Stimulated activated naive CD8-positive, alpha-beta T cell treated with anti-CD3 and anti-CD28 coated beads, Interleukin-15, Interleukin-2, amounts not matched to agents 100 ng/mL and 50 ng/mL, for 24 hours (primary cell): Measurements from ENCODE around the gene PIR.

Source experiments
- H3K27ac Mint-ChIP-seq: one replicate; pipeline ENCODE4 v1.8.0; 2021; ENCODE audit warnings: mild to moderate bottlenecking, mixed read lengths
- H3K27me3 Mint-ChIP-seq: one replicate; pipeline ENCODE4 v1.8.0; 2021; ENCODE audit warnings: mixed read lengths
- H3K36me3 Mint-ChIP-seq: one replicate; pipeline ENCODE4 v1.8.0; 2021; ENCODE audit warnings: low read depth, mixed read lengths
- H3K4me1 Mint-ChIP-seq: one replicate; pipeline ENCODE4 v1.8.0; 2021; ENCODE audit warnings: low read depth, mixed read lengths
- H3K4me3 Mint-ChIP-seq: one replicate; pipeline ENCODE4 v1.8.0; 2021; ENCODE audit warnings: mild to moderate bottlenecking, mixed read lengths
- H3K9me3 Mint-ChIP-seq: one replicate; pipeline ENCODE4 v1.8.0; 2021; ENCODE audit warnings: mixed read lengths

Gene PIR

DNA sequence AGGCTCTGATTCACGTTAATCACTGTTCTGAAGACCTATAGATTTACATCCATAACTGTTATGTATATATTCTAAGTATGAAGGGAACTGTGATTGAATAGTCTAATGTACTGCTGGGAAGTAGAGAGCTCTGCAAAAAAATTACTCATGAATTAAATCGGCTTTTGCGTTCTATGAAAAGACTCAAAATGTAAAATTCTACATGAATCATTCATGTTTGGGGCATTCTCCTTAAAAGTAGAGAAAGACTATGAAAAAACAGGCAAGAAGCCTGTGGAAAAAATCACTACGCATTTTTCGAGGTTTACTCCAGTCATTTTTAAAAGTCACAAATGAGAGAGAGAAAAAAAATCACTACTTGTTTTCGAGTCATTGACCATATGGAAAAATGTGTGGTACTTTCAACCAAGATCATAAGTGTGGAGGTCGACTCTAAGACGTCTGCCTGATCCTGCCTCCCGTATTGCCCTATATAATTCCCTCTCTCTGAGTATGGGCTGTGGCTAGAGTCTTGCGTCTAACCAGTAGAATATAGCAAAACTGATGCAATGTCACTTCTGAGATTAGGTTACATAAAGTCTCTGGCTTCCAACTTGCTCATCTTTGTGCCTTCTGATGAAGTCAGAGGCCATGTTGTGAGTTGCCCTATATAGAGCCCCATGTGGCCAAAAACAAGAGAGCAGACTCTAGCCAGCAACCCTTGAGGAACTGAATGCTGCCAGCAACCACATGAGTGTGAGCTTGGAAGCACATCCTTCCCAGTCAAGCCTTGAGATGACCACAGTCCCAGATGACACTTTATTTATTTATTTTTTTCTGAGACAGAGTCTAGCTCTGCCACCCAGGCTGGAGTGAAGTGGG, 76.8 kb downstream of the PIR start:
- no peaks in the 10 kb centered on the region for H3K36me3 Mint-ChIP-seq
- no peak overlapping the region for H3K27ac Mint-ChIP-seq
- no peak overlapping the region for H3K4me3 Mint-ChIP-seq
- H3K27me3 Mint-ChIP-seq = peaks cover 3% of the 10 kb centered on the region
- H3K4me1 Mint-ChIP-seq = no peaks in the 10 kb centered on the region
- peaks cover 4% of the 10 kb centered on the region for H3K9me3 Mint-ChIP-seq

DNA sequence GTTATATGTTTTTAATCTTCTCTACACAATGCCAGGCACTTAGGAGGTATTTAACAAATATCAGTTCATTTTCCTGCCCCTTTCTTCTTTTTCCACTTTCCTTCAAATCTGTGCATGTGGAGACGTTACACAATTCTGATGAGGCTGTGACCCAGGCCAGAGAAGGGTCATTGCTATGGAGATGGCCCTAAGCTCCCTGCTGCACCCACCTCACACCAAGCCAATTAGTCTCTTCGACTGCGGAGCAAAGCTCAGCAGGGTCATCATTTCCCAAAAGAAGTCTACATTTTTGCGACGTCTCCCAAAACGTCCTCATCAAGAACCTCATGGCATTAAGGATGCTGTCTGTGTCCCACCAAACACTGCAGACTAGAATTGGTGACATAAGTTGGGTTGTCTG, 80.0 kb downstream of the PIR start:
- peaks cover 3% of the 10 kb centered on the region for H3K27me3 Mint-ChIP-seq

DNA sequence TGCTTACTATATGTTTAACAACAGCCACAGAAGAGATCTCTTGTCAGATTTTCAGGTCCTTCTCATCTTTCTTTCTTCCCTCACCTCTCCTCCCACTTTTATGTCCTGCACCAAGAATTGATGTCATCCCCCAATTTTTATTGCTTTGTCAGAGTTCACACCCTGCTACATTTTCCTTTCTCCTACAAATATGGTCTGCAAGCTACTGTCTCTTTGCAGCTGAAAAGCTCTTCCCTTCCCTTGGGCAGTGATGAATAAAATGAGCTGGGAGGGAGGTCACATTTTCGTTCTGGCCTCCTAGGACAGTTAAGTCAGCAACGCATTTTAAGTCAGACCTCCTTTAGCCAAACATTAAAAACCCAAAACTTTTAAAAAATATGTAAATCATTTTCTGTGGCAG, 82.2 kb downstream of the PIR start:
- no peaks in the 10 kb centered on the region for H3K9me3 Mint-ChIP-seq
- H3K4me1 Mint-ChIP-seq = no peaks in the 10 kb centered on the region
- H3K36me3 Mint-ChIP-seq = no peaks in the 10 kb centered on the region
- H3K4me3 Mint-ChIP-seq = no peak overlapping the region
- no peak overlapping the region for H3K27ac Mint-ChIP-seq
- H3K27me3 Mint-ChIP-seq = no peaks in the 10 kb centered on the region

More for the DNA sequence above, 80.0 kb downstream of the PIR start:
- peaks cover 4% of the 10 kb centered on the region for H3K9me3 Mint-ChIP-seq
- no peak overlapping the region for H3K27ac Mint-ChIP-seq
- H3K4me3 Mint-ChIP-seq = no peak overlapping the region
- H3K36me3 Mint-ChIP-seq = no peaks in the 10 kb centered on the region
- no peaks in the 10 kb centered on the region for H3K4me1 Mint-ChIP-seq

DNA sequence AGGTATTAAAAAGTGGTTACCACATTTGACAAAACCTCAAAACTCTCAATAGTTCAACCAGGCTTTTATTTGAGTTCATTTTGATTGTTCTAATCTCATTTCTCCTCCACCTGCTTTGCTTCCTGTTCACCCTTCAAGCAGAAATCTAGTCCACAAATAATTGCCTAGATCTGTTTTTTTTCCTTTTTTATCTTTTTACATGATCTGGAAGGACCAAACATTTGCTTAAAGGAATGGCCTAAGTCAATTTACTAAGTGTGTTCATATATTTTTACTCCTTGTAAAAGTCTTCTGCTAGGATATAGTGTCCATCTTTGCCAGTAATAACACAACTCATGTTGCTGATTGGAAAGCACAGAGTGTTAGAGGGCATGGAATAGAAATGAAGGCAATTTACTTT, 82.7 kb downstream of the PIR start:
- Mint-ChIP-seq H3K9me3 (no peaks in the 10 kb centered on the region), H3K27me3 (no peaks in the 10 kb centered on the region), H3K4me1 (no peaks in the 10 kb centered on the region), H3K4me3 (no peak overlapping the region), H3K36me3 (no peaks in the 10 kb centered on the region), H3K27ac (no peak overlapping the region)

DNA sequence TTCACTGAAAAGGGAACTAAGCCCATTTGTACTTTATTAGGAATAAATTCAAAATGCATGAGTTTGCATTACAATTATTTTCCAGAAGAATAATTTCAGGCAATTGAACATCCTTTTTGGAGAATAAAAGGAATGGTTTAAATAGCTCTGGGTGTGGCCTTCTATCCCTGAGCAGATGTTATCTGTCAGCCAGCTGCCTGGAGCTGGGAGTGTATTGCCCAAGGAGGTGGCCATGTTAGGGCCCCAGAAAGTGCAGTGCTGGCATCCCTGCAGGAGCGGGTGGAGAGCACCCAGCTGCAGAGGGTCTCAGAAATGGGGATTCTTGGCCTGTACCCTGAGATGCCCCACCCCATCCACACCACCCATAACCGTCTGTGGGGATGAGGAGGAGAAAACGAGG, 87.3 kb downstream of the PIR start:
- Mint-ChIP-seq H3K36me3 (no peaks in the 10 kb centered on the region), H3K27ac (no peak overlapping the region), H3K9me3 (no peaks in the 10 kb centered on the region), H3K27me3 (no peaks in the 10 kb centered on the region), H3K4me3 (no peak overlapping the region), H3K4me1 (peaks cover 6% of the 10 kb centered on the region)

DNA sequence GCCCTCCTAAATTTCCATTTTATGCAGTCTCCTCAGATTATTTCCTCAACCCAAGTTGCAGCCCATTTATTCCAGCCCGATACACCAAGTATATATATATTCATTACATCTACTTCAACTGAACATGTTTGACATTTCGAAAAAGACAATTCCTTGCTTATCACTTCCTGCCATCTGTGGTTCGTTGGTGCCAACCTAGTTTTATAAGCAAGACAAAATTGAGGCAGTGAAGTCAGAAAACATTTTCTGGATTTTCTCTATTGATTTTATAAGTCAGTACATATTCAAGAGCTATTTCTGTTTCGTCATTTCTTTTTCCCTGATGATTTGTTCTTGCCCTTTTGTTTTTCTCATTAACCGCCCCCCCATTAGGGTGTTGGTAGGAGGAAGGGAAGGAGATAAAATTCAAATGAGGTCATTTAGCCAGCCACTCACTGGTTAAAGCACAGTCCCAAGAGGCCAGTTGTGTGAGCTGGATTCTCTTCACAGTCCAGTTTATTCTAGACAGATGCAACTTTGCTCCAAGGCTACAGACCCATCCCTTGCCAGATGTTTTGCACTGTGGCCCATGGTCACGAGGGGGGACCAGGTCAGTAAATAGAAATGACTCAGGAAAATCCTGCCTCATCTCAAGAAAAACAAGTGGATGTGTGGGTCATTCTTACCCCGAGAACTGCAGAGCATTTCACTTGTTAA, 88.6 kb downstream of the PIR start:
- Mint-ChIP-seq H3K4me3 (no peak overlapping the region), H3K4me1 (peaks cover 6% of the 10 kb centered on the region), H3K27ac (peak overlapping the region; percentile 28), H3K27me3 (no peaks in the 10 kb centered on the region), H3K9me3 (no peaks in the 10 kb centered on the region), H3K36me3 (no peaks in the 10 kb centered on the region)

DNA sequence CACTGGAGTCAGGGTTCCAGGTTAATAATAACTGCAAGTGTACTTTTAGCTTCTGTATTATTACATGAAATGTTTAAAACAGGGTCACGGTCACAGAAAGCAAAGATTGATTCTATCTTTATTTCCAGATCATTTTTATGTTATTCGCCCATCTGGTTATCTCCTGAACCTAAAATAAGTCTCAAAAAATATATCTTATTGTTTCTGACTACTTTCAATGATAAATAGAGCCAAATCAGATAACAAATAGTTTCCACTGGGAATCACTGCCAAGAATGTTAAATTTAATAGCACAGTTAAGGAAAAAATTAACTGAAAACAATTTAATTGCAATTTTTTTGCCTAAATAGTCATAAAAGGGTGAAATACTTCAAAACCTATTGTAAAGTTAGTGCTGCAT, 91.8 kb downstream of the PIR start:
- H3K27me3 Mint-ChIP-seq = no peaks in the 10 kb centered on the region
- no peak overlapping the region for H3K4me3 Mint-ChIP-seq
- no peaks in the 10 kb centered on the region for H3K36me3 Mint-ChIP-seq
- peaks cover 6% of the 10 kb centered on the region for H3K4me1 Mint-ChIP-seq
- no peaks in the 10 kb centered on the region for H3K9me3 Mint-ChIP-seq
- no peak overlapping the region for H3K27ac Mint-ChIP-seq

DNA sequence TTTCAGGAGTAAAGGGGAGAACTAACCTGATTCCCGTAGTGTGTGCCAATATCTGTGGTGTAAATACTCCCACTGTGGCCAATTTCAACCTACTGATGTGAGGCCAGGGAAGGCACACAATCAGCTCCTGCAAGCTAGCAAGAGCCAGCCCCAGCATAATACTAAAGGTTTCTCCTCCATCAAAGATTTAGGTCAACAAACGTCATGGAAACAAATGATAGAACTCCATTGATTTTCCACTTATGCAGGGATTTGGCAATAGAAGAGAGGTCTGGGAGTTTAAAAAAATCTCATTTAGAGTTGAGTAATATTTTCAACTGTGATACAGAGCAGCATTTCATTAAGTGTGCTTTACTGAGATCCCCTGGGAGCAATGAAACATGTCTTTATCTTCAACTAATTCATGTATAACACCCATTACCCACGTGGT, 93.2 kb downstream of the PIR start:
- peaks cover 6% of the 10 kb centered on the region for H3K4me1 Mint-ChIP-seq
- H3K27me3 Mint-ChIP-seq = no peaks in the 10 kb centered on the region
- no peaks in the 10 kb centered on the region for H3K9me3 Mint-ChIP-seq
- H3K4me3 Mint-ChIP-seq = no peak overlapping the region
- no peaks in the 10 kb centered on the region for H3K36me3 Mint-ChIP-seq
- no peak overlapping the region for H3K27ac Mint-ChIP-seq

DNA sequence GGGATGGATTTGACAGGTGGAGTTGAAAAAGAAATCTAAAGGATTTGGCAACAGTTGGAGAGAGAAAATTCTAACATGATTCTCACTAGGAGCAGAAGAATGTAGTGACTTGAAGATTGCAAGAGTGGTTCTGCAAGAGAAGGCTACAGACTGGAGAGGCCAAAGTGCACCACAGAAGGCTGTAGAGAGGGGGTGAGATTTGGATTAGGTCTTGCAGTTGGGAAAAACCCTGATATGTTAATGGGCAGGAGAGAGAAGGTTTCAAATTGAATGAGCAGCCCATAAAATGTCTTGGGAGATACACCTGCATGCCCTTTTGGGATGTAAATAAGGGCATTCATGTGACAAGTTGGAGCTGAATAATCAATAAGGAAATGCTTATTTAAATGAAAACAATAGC, 94.3 kb downstream of the PIR start:
- Mint-ChIP-seq H3K27ac (no peak overlapping the region), H3K27me3 (no peaks in the 10 kb centered on the region), H3K36me3 (no peaks in the 10 kb centered on the region), H3K4me3 (no peak overlapping the region), H3K4me1 (no peaks in the 10 kb centered on the region), H3K9me3 (no peaks in the 10 kb centered on the region)

DNA sequence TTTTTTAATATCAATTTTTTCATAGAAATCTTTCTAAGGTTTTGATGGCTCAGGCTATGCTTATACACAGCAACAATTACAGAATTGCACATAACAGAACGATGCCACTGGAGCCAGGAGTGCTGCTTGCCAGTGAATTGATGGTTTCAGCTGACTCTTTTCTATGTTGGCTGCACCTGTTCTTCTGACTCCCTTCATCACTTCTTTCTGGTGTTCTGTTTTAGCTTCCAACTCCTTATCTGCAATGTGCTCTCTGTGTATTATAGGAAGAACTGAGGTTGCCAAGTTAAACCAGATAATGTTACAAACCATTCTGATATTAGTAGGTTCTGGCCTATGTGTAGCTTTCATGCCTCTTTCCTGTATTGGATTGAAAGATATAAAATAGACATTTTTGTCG, 97.3 kb downstream of the PIR start:
- H3K36me3 Mint-ChIP-seq = no peaks in the 10 kb centered on the region
- no peak overlapping the region for H3K27ac Mint-ChIP-seq
- peaks cover 9% of the 10 kb centered on the region for H3K27me3 Mint-ChIP-seq
- H3K9me3 Mint-ChIP-seq = no peaks in the 10 kb centered on the region
- no peaks in the 10 kb centered on the region for H3K4me1 Mint-ChIP-seq
- no peak overlapping the region for H3K4me3 Mint-ChIP-seq

DNA sequence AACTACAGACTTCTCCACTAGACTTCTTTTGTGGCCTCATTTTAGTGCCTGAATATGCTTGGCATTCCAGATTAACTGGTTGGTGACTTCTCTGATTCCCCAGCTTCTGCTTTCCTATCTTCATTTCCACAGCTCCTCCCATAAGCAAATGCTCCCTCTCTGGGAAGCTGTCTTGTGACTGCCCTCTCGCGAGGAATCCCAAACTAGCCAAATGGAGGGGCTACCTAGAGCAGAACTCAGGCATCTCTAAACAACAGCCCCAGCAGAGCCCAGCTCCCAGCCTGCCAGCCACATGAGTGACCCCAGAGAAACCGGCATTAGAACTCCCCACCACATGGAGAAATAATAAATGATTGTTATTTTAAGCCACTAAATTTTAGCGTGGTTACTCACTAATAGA, 101.3 kb downstream of the PIR start:
- no peaks in the 10 kb centered on the region for H3K9me3 Mint-ChIP-seq
- H3K27ac Mint-ChIP-seq = no peak overlapping the region
- H3K4me1 Mint-ChIP-seq = no peaks in the 10 kb centered on the region

DNA sequence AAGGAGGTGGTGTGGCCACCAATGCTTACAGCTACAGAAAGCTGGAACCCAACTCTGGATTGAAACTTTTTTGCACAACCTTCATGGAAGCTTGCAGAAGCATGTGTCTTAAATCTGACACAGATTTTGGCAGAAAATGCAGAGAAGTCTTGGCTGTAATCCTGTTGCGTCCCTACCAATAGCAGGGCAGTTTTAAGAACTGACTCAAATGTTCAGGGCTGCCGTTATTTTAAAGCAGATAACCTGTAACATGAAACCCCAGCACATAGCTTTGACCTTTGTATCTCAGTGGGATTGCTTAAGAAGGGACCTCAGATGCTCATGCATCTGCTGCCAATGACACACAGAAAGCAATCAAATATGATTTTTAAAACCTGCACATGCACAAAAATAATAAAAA, 108.8 kb downstream of the PIR start, which contains the start of gene VEGFD:
VEGFD (minus strand) TSS at position 110 of the 400 bp plus-strand sequence. CDS start 467 bp downstream, outside the sequence.
- Mint-ChIP-seq H3K9me3 (no peaks in the 10 kb centered on the region), H3K27ac (no peak within 1 kb of the TSS), H3K4me1 (no peaks in the 10 kb centered on the region), H3K4me3 (no peak within 1 kb of the TSS), H3K36me3 (no peaks in the 10 kb centered on the region), H3K27me3 (peaks cover 11% of the 10 kb centered on the region)

More for the DNA sequence above, 101.3 kb downstream of the PIR start:
- peaks cover 9% of the 10 kb centered on the region for H3K27me3 Mint-ChIP-seq
- H3K36me3 Mint-ChIP-seq = no peaks in the 10 kb centered on the region
- H3K4me3 Mint-ChIP-seq = no peak overlapping the region

DNA sequence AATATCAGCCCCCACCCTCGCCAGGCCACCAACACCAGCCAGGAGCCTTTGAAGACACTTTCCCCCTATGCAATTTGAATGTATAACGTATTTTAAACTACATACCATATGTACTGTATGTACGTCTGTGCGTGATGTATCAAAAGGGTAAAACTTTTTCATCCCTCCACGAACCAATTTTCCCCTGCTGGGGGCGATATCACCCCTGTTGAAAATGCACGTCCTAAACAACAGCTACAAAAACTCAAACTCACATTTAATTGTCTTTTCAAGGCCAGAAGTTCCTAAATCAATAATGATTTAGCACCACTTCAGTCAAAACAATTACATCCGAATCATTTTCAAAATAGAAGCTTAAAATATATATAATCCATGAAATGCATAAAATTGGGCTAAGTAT, 110.3 kb downstream of the PIR start:
- Mint-ChIP-seq H3K4me1 (no peaks in the 10 kb centered on the region), H3K36me3 (no peaks in the 10 kb centered on the region), H3K4me3 (no peak overlapping the region), H3K27me3 (peaks cover 11% of the 10 kb centered on the region), H3K27ac (no peak overlapping the region), H3K9me3 (no peaks in the 10 kb centered on the region)

DNA sequence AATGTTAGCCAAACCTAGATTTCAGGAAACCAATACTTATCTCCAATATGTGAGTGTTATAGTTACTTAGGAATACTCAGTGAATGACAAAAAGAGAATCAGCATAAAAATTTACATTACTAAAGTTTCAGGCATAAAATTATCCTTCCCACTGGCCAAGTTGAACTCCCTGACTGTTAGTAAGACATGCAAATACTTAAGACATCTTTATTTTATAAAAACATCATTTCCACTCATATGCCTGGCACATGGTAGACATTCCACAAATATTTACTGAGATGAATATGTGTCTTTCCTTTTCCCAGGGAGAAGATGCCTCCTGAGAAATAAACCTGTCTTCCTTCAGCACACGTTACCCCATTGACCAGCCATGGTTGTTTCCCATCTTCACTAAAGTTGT, 116.2 kb downstream of the PIR start:
- Mint-ChIP-seq H3K4me1 (no peaks in the 10 kb centered on the region), H3K4me3 (no peak overlapping the region), H3K9me3 (no peaks in the 10 kb centered on the region), H3K27me3 (no peaks in the 10 kb centered on the region), H3K27ac (no peak overlapping the region), H3K36me3 (no peaks in the 10 kb centered on the region)

DNA sequence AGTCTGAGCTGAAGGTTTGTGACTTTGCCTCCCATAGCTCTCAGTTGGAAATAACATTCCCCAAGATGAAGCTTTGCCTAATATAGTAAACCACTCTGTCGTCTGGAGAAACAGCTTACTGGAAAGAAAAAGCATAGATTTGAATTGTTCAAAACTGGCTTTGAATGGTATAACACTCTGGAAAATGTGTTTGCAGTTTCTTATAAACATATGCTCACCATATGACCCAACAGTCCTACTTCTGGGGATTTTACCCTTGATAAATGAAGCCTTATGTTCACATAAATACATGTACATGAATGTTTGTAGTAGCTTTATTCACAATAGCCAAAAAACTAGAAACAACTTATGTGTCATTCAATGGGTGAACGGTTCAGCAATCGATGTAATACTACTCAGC, 119.2 kb downstream of the PIR start:
- Mint-ChIP-seq H3K4me3 (no peak overlapping the region), H3K27ac (no peak overlapping the region), H3K4me1 (no peaks in the 10 kb centered on the region), H3K36me3 (no peaks in the 10 kb centered on the region), H3K9me3 (no peaks in the 10 kb centered on the region), H3K27me3 (no peaks in the 10 kb centered on the region)
